Subcutaneous adipose tissue (tissue), 4 donors: ENCODE data around the gene CEP68. TPM values are rescaled to one million over a fixed set of nuclear protein-coding genes. Genes with fewer than 3 reads are reported as not detected.

Source experiments
- CTCF ChIP-seq: fragments of 450-650 bp; IDR thresholded peaks from one replicate; pipeline ENCODE4 v1.5.1; 2016; ENCODE audit warnings: low read depth, mild to moderate bottlenecking, control low read depth, antibody characterized with exemption, moderate library complexity
- total RNA-seq, 4 donors: library from RNA; depleted of rRNA; stranded (reverse); fragments of >200 nt; gene quantifications; one replicate each; pipeline ENCODE4 v1.1.0, GENCODE V29; 2016

The CEP68 gene
- total RNA-seq, 4 donors from 2014 or later, result 22.4 to 39.7 (median 26.6) TPM

GRCh38 chr2:65129826-65130663 lies 73.8 kb downstream of the CEP68 start, which contains the start of gene RAB1A:
Gene RAB1A, minus strand, starts transcription at chr2:65130106. Its CDS starts 191 bp downstream, at chr2:65129915.
- TF ChIP-seq CTCF, result no peak

- TF ChIP-seq CTCF, result no peak
Observed at GRCh38 chr2:65130664-65131175, 74.5 kb downstream of the CEP68 start.

- no peak for TF ChIP-seq CTCF
Observed at GRCh38 chr2:65133626-65134025, 77.4 kb downstream of the CEP68 start.

GRCh38 chr2:65134158-65134557 lies 77.9 kb downstream of the CEP68 start:
- no peak for TF ChIP-seq CTCF

GRCh38 chr2:65136253-65136652 lies 80.0 kb downstream of the CEP68 start:
- no peak for TF ChIP-seq CTCF

Other genes starting within 250 kb of the CEP68 start
- gene SLC1A4, start 67.0 kb upstream of the CEP68 start, total RNA-seq, result 10 to 100 TPM in 1 of 4 donors, 1 to 10 TPM in 3; 2.6 to 15.5 (median 6.8) TPM
- gene RAB1A, start 73.7 kb downstream of the CEP68 start, total RNA-seq, result 100 to 1,000 TPM in 3 of 4 donors, 10 to 100 TPM in 1; 91.2 to 216 (median 115) TPM
- 100 to 1,000 TPM in 3 of 4 donors, 10 to 100 TPM in 1; 92.3 to 162 (median 132) TPM for gene ACTR2, start 171.4 kb downstream of the CEP68 start, total RNA-seq